ENCODE measurements around the gene IL22. TPM values are rescaled to one million over a fixed set of nuclear protein-coding genes. Genes with fewer than 3 reads are reported as not detected.
A peak's percentile ranks its signal among the peaks of the same experiment; 100 is the strongest.

Gene IL22
- total and polyA plus RNA-seq, 9 of the 15 experiments (the other 6 are each of a cell fraction or from before 2014, with no cell fraction given), result not detected

- TF ChIP-seq CHAMP1 (IDR thresholded peaks at IDR 0.05), result no peak
- no peak for TF ChIP-seq TFE3 (CRISPR knock-in tag; IDR thresholded peaks at IDR 0.05)
- peak; percentile 34; the same call in 1 of the 2 replicates for TF ChIP-seq ATF7 (IDR thresholded peaks at IDR 0.05)
- TF ChIP-seq RCOR1 (IDR thresholded peaks at IDR 0.05; ENCODE audit: borderline replicate concordance in 1 of 2, low read depth in 2 of 2, low read length in 2 of 2), result peak in 1 of 2 experiments; percentile 92; a peak in 2 of 4 replicates
- no peak for TF ChIP-seq SRSF3 (IDR thresholded peaks at IDR 0.05; ENCODE audit: insufficient read depth, low read length)
- TF ChIP-seq KLF16 (IDR thresholded peaks at IDR 0.05), result 0 out of 2 replicates have a peak, but pooled peaks have one; percentile 34
- 0 out of 4 replicates have a peak, but pooled peaks of 1 of the 2 experiments have one; percentile 34 for TF ChIP-seq MAZ (CRISPR knock-in tag; conservative IDR thresholded peaks at IDR 0.05 in 1 of 2, IDR thresholded peaks at IDR 0.05 in 1 of 2)
- TF ChIP-seq HCFC1 (IDR thresholded peaks at IDR 0.05; ENCODE audit: low read depth, low read length), result peak; percentile 35
- TF ChIP-seq ZBTB26 (CRISPR knock-in tag; IDR thresholded peaks at IDR 0.05), result no peak
- peak; percentile 99 for TF ChIP-seq KLF13 (tag; IDR thresholded peaks at IDR 0.05; ENCODE audit: borderline replicate concordance, low read depth)
- TF ChIP-seq CREB3L1 (IDR thresholded peaks at IDR 0.05; ENCODE audit: borderline replicate concordance, low read depth), result no peak
- TF ChIP-seq ZEB2 (IDR thresholded peaks at IDR 0.05), result 0 out of 2 replicates have a peak, but pooled peaks have one; percentile 21
- TF ChIP-seq SP1 (CRISPR knock-in tag; IDR thresholded peaks at IDR 0.05), result peak; percentile 42; the same call in 1 of the 2 replicates
- TF ChIP-seq ZNF707 (CRISPR knock-in tag; conservative IDR thresholded peaks at IDR 0.05), result no peak
- TF ChIP-seq MED1 (CRISPR knock-in tag; IDR thresholded peaks at IDR 0.05; ENCODE audit: borderline replicate concordance), result no peak
- peak; percentile 91; the same call in 1 of the 2 replicates for TF ChIP-seq CTBP1 (IDR thresholded peaks at IDR 0.05; ENCODE audit: borderline replicate concordance)
- no peak for TF ChIP-seq RHOXF2B (CRISPR knock-in tag; conservative IDR thresholded peaks at IDR 0.05)
- peak; percentile 48; the same call in 1 of the 2 replicates for TF ChIP-seq RB1 (IDR thresholded peaks at IDR 0.05; ENCODE audit: low read depth)
- TF ChIP-seq JUND (IDR thresholded peaks at IDR 0.05; ENCODE audit: borderline replicate concordance, low read depth, low read length), result 0 out of 2 replicates have a peak, but pooled peaks have one; percentile 51
- peak; percentile 52; the same call in 1 of the 3 replicates for TF ChIP-seq JUND (tag; IDR thresholded peaks at IDR 0.05; ENCODE audit: borderline replicate concordance, low read depth, low read length)
- peak; percentile 77; the same call in 1 of the 2 replicates for TF ChIP-seq ARID2 (IDR thresholded peaks at IDR 0.05)
- no peak for TF ChIP-seq CAMTA2 (CRISPR knock-in tag; conservative IDR thresholded peaks at IDR 0.05)
Measured at GRCh38 chr12:68223067-68223747, 30.2 kb downstream of the IL22 start (continued).
